ENCODE results near the gene MINDY4. TPM values are rescaled to one million over a fixed set of nuclear protein-coding genes. Genes with fewer than 3 reads are reported as not detected.

Gene MINDY4
- 3.6 and 4.0 TPM in 2 replicates for total RNA-seq (2014; rRNA removed; shearing (Covaris generic); ENCODE audit: low replicate concordance)

DNA sequence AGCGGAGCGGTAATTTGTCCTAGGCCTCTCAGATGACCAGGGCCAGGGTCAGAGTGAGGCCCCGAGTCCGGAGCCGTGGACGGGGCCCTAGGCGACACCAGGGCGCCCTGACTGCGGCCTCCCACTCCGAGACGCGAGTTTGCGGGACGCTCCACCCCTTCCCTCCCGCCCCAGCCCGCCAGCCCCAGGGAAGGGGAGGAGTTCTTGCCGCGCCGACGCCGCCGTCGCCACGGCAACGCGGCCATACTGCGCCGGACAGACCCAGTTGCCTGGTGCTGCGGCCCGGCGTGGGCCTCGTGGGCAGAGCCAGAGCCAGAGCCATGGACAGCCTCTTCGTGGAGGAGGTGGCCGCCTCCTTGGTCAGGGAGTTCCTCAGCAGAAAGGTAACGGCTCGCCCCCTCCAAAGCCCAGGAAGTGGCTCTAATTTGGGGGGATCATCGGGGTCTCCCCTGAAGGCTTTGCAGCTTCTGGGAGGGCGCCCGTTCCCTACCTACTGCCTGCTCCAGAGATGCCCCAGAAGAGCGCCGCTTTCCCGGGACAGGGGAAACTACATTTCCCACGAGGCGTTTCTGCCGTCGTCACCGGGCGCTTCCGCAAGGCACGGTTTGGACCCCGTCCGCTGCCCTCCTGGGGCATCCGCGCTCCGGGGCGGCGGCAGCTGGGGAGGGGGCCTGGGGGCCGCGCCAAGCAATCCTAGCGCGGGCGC is at the start of gene MINDY4:
TSS of gene MINDY4 (plus strand) at position 244 of the 706 bp plus-strand sequence. CDS start at position 321, 77 bp downstream.
- DNase-seq (ENCODE audit: low read depth): peak; percentile 84
- in situ Hi-C loops (cut with HindIII; ENCODE audit: low pct_unique_long_range_greater_than_20kb, low sequenced_read_pairs): no loop called here

DNA sequence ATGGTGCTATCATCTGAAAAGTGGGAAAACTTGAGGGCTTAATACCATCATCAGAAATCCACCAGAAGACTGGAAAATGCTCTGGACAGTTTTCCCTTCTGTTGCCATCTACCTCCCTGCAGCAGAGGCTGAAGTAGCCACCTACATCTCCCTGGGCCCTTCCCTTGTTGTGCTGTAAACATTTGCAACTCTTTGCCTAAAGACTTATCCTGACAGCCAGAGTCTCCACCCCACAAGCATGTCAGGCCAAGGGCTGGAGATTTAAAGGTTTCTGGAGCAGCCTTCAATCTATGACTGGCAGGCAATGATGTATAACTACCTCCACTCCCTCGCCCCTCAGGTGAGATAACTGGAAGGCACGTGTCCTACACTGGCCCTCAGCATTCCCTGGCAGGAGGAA is 49.0 kb upstream of the MINDY4 start:
- in situ Hi-C loops (cut with HindIII; ENCODE audit: low pct_unique_long_range_greater_than_20kb, low sequenced_read_pairs): no loop called here
- no peak for DNase-seq (ENCODE audit: low read depth)

DNA sequence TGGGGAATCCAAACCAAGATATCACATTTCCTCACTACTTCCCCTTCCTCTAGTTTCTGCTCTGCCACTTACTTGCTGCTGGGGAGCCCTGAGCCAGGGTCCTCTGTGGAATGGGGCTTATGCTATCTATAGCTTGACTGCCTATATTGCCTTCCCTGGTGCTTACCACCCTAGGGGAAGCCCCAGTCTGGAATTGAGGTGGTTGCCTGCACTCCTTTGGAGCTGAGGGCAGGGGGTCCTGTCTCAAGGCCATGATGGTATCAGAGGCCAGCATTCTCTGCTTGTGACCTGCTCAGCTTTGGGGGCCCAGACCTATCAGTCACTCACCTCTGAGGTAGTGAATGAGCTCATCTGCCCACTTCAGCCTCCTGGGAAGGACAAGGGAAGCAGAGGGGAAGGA is 48.5 kb upstream of the MINDY4 start:
- in situ Hi-C loops (cut with HindIII; ENCODE audit: low pct_unique_long_range_greater_than_20kb, low sequenced_read_pairs): no loop called here
- DNase-seq (ENCODE audit: low read depth): no peak

DNA sequence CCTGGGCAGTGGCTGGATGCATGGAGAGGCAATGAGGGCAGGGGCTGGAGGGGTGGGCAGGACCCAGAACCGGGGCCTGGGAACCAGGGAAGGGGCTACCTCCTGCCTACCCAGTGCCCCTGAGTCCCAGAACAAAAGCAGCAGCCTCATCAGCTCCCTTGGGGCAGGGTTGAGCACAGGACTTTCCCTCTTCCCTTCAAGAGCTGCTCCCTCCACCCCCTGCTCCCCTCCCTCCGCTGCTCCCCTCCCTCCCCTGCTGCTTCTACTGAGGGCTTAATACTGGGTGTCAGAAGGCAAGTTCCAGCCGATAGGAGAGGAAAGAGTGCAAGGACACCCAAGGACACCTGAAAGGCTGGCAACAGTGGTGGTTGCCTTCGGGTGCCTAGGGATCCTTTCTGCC is 47.4 kb upstream of the MINDY4 start:
- no peak for DNase-seq (ENCODE audit: low read depth)
- in situ Hi-C loops (cut with HindIII; ENCODE audit: low pct_unique_long_range_greater_than_20kb, low sequenced_read_pairs): no loop called here

DNA sequence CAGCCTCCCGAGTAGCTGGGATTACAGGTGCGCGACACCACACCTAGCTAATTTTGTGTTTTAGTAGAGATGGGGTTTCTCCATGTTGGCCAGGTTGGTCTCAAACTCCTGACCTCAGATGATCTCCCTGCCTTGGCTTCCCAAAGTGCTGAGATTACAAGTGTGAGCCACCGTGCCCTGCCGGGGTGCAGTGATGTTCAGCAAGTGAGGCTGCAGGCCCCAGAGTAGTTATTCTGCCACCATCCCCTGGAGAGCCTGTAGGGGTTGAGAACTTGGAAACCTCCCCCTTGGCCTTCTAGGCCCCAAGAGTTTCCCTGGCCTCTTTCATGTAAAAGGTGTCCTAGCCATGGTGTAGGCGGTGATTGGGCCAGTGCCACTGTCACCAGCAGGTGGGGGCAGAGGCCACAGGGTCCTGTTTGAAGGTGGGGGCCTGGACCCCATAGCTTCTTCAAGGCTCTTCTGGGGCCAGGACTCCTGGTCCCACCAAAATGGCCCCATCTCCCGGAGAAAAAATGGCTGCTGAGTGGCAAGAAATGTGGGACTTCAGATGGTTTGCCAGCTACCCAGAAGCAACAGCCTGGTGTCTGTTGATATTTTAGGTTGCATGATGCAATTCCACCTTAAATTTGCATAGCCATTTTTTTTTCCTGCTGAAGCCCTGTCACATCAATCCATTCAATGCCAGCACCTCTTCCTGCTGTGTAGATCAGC is 44.8 kb upstream of the MINDY4 start:
- in situ Hi-C loops (cut with HindIII; ENCODE audit: low pct_unique_long_range_greater_than_20kb, low sequenced_read_pairs): no loop called here
- DNase-seq (ENCODE audit: low read depth): no peak

DNA sequence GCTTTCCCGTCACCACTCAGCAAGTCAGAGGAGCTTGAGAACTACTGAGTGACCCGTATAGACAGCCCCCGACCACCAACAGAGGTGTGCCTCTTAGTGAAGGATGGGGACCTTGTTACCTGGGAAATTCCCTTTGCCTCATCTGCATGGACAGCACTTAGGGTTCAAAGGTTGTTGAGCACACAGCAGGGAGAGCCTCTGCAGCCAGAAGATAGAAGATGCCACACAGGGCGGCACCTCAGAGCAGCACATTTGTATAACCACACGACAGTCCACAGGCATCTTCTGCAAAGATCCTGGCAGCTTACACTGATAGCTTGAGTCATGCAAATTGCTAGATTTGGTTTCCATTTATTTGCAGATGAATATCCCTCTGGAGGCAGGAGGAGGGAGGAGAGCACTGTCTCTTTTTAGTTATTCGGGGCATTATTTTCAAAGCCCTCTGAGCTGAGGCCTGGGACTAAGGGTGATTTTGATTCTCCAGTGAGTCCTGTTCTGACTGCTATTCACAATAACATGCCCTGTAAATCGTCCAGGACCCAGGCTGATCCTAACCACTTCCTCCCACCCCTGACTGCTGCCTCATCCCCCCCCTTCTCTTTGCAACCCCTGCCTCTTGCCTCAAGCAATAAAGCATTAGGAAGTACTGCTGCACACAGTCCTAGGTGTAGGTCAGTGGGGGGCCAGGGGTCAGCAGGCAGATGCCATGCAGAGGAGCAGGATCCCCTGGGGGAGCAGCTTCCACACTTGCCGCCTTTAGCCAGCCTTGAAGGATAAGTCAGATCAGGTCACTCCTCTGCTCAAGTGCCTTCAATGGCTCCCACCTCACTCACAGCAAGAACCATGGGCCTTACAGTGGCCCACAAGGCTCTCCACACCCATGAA is 43.9 kb upstream of the MINDY4 start:
- DNase-seq (ENCODE audit: low read depth): no peak
- in situ Hi-C loops (cut with HindIII; ENCODE audit: low pct_unique_long_range_greater_than_20kb, low sequenced_read_pairs): no loop called here

DNA sequence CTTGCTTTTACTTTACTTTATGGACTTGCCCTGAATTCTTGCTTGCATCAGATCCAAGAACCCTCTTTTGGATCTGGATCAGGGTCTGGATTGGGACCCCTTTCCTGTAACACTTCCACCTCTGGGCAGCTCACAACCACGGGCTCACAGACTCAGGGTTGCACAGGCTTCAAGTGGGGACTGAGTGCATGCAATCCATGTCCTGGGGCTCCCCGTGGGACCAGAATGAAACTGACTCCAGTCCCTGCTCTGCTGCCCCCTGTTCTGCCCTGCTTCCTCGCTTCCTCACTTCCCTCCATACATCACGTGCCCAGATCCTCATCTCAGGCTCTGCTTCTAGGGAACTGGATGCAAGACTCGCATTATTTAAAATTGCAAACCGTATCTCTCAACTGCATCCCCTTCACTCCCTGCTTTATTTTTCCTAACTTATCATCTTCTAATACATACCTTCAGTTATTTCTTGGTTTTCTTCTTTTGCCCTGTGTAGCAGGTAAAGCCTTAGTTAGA is 42.6 kb upstream of the MINDY4 start:
- in situ Hi-C loops (cut with HindIII; ENCODE audit: low pct_unique_long_range_greater_than_20kb, low sequenced_read_pairs): no loop called here
- no peak for DNase-seq (ENCODE audit: low read depth)

DNA sequence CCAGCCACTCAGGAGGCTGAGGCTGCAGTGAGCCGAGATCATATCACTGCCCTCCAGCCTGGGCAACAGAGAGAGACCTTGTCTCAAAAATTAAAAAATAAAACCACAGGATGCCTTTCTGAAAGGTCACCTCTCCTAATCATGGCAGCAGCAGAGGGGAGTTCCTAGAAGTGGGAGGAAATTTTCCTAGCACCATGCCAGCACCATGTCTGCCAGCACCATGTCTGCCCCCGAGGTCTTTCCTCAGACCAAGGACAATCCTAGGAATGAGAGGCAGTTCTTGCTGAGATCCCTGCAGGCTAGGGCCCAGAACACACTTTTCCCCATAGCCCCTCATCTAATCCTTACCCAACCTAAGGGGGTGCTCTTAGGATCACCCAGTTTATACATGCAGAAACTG is 41.6 kb upstream of the MINDY4 start:
- in situ Hi-C loops (cut with HindIII; ENCODE audit: low pct_unique_long_range_greater_than_20kb, low sequenced_read_pairs): no loop called here

DNA sequence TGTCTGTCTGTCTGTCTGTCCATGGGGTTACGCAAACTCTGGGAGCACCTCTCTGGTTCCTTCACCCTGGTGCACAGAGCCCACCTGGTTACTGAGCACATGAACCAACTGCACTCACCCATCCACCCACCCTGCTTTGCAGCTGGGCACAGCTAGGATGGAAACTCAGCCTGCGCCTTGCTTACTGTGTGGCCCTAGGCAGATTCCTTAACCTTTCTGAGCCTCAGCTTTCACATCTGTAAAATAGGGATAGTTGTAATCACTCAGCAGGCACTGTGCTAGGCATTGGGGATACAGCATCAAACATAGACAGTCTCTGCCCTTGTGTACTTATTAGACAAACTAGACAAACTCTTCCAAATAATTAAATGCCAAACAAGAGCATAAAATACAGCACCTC is 41.1 kb upstream of the MINDY4 start:
- no peak for DNase-seq (ENCODE audit: low read depth)
- in situ Hi-C loops (cut with HindIII; ENCODE audit: low pct_unique_long_range_greater_than_20kb, low sequenced_read_pairs): no loop called here

More for the DNA sequence above, 41.6 kb upstream of the MINDY4 start:
- DNase-seq (ENCODE audit: low read depth): no peak

DNA sequence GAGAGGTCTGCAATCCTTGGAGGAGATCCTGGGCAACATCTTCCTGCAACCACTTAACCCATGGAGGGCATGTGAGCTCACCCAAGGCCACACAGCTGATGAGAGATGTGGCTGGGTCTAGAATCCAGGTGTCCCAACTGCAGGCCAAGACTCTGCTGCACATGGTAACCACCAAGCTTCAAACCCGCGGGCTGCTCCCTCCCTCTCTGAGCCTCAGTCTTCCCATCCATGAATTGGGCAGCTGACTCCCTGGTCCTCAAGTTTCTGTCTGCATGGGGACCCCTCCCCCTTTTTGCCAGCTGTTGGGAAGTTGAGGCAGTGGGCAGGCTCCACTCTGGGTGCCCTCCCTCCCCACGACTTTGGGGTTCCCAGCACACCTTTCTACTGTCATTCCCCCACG is 40.2 kb upstream of the MINDY4 start:
- DNase-seq (ENCODE audit: low read depth): no peak
- in situ Hi-C loops (cut with HindIII; ENCODE audit: low pct_unique_long_range_greater_than_20kb, low sequenced_read_pairs): no loop called here

DNA sequence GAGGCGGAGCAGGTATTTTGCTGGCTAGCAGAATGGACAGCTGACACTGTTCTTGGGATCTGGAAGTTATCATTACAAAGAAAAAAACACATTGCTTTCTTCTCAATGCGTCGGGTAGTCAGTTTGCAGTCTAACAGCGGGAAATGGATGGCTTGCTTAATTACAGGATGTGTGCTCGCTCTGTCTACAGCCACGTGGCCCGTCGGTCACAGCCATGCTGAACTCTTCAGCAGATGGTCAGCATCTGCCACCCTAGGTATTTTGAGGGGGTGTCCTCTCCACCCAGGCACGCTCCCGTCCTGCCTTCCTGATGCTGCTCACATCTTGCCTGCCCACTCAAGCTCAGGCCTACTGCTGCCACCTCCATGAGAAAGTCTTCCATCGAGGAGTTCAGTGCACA is 39.6 kb upstream of the MINDY4 start:
- in situ Hi-C loops (cut with HindIII; ENCODE audit: low pct_unique_long_range_greater_than_20kb, low sequenced_read_pairs): no loop called here
- DNase-seq (ENCODE audit: low read depth): no peak

DNA sequence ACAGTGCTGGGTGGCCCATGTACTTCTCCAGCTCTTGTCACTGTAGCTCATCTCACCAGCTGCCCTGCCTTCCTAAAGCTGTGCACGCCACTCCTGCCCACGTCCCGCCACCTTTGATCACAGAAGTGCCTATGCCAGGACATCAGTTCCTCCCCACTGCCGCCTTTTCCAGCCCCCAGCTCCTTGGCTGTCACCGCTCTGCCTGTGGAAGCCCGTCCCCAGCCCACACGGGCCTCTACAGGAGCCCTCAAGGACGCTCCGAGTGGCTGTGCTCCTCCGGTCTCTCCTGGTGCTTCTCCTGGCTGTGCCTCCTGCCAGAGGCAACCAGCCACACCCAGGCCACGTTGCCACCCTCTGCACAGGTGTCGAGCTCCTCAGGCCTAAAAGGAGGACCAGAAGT is 38.6 kb upstream of the MINDY4 start:
- no peak for DNase-seq (ENCODE audit: low read depth)
- in situ Hi-C loops (cut with HindIII; ENCODE audit: low pct_unique_long_range_greater_than_20kb, low sequenced_read_pairs): no loop called here

DNA sequence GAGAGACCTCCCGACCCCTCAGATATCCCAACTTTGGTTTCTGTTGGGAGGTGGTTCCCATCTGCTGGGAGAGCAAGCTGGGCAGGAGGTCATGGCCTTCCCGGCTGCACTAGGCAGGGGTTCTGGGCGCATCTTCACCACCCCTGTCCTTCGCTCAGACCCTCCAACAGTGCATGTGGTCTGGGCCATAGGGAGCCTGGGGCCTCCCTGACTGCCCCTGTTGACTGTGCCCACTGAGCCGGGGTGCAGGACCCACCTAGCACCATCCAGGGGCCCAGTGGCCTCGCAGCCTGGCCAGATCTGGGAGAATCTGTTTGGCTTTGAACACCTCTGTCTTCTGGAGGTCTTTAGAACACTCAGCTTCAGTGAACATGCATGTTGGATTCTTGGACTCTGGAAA is 38.0 kb upstream of the MINDY4 start:
- in situ Hi-C loops (cut with HindIII; ENCODE audit: low pct_unique_long_range_greater_than_20kb, low sequenced_read_pairs): no loop called here
- no peak for DNase-seq (ENCODE audit: low read depth)

DNA sequence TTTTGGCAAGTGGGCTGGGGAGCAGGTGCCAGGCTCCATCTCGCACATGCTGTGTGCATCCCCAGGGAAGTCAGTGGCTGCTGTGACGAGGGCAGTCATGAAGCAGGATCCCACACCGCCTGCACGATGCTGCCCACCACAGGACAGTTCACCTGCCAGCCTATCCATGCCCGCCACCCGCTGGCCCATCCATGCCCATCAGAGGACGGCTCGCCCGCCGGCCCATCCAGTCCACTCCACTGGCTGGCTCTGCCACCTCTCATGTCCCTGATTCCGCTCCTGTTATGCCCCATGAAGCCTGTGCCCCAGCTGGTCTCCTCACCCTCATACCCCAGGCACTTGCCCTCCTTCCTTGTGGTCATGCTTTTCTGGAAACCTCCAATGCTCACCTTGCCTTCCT is 37.5 kb upstream of the MINDY4 start:
- in situ Hi-C loops (cut with HindIII; ENCODE audit: low pct_unique_long_range_greater_than_20kb, low sequenced_read_pairs): no loop called here
- no peak for DNase-seq (ENCODE audit: low read depth)

DNA sequence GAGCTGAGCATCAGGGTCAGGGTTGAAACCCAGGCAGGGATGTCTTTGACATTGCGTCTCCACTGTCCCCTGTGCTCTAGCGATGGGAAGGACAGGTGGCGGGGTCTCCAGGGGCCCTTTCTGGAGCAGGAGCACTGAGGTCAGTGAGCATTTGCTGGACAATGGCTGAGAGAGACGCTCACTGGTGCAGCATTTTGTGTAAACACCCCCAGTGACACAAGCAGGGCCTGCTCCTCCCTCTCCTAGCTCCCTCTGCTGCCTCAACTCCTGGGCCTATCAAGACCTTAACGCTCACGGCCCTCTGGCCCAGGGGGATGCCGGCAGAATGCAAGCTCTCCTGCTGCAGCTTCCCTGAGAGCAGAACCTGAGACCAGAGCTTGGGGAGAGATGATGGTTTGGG is 36.7 kb upstream of the MINDY4 start:
- DNase-seq (ENCODE audit: low read depth): no peak
- in situ Hi-C loops (cut with HindIII; ENCODE audit: low pct_unique_long_range_greater_than_20kb, low sequenced_read_pairs): no loop called here

DNA sequence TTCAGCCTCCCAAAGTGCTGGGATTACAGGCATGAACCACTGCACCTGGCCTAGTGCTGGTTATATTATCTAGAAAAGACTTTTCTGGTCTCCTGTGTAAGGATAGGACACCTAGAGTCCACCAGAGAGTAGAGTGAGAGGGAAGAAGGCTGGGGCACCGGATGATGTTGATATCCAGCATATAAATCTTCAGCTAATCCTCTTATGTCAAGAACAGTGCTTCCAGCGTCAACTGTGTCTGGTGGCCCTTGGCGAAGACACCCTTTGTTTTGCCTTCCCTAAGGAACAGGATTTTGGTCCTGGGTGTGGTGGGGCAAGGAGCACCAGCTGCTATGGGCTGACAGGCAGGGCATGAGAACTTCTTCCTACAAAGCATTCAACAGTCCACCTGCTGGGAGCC is 35.6 kb upstream of the MINDY4 start:
- DNase-seq (ENCODE audit: low read depth): no peak
- in situ Hi-C loops (cut with HindIII; ENCODE audit: low pct_unique_long_range_greater_than_20kb, low sequenced_read_pairs): no loop called here

DNA sequence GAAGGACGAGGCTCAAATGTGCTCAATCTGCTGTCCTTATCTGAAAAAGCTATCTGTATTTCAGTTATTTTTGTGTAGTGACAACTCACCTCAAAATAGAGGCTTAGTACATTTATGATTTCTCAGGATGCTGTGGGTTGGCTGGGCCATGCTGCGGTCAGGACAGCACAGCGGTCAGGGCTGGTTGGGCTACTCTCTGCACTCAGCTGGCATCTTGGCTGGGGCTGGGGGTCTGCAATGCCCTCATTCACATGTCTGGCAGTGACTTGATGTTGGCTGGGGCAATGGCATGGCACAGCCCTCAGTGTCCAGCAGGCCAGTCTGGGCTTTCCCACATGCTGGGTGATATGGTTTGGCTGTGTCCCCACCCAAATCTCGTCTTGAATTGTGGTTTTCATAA is 34.9 kb upstream of the MINDY4 start:
- in situ Hi-C loops (cut with HindIII; ENCODE audit: low pct_unique_long_range_greater_than_20kb, low sequenced_read_pairs): no loop called here

DNA sequence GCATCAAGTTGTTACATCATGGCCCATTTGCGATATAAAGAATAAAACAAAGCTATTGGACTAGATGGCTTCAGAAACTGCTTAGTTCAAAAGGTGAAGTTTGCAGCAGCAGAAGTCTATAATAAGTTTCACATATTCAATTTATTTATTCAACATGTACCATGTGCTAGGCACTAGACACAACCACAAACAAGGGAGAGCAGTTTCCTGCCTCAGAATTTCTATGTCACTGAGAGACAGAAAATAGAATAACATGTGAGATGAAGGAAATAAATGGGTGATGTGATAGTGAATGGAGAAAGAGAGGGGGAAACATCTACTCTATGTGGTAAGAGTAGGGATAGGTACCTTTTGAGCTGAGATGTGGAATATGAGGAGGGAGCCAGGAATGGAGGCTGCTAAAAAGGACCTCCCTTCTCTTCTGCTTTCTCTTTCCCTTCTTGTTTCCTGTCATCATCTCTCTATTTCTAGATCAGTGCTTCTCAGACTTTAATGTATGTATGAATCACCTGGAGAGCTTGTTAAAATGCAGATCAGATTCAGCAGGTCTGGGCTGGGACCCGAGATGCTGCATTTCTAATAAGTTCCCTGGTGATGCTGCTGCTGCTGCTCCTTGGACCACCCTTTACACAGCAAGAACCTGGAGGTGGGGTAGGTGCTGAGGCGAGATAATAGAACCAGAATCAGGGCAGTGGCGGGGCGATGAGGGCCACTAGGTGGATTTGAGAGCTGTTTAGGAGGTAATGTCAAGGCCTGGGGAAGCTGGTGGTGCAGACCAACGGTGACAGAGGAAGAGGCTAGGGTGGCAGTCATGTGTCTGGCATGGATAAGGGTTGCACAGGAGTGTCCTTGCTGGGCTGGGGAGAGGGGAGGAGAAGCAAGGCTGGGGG is 32.9 kb upstream of the MINDY4 start:
- in situ Hi-C loops (cut with HindIII; ENCODE audit: low pct_unique_long_range_greater_than_20kb, low sequenced_read_pairs): no loop called here
- DNase-seq (ENCODE audit: low read depth): no peak

More for the DNA sequence above, 34.9 kb upstream of the MINDY4 start:
- DNase-seq (ENCODE audit: low read depth): no peak
